GM23338 (cell line): ENCODE results near the gene KCNH4. TPM values are rescaled to one million over a fixed set of nuclear protein-coding genes. Genes with fewer than 3 reads are reported as not detected.

Experiments used
- ATAC-seq: fragments of 200-7000 bp; cut with Tn5 transposase; 3 replicates; pipeline ENCODE4 v1.9.1; 2020
- DNase-seq: peaks from one replicate; pipeline ENCODE4 v3.0.0-alpha.2; 2015; ENCODE audit warnings: low spot score
- H2AFZ ChIP-seq: fragments of 200-600 bp; sonication (generic); 2 replicates; pipeline ENCODE4 v1.8.0; 2016; ENCODE audit warnings: antibody characterized with exemption, mild to moderate bottlenecking, moderate library complexity
- H3F3A ChIP-seq: fragments of 200-600 bp; sonication (generic); replicated peaks from 2 replicates; pipeline ENCODE4 v1.8.0; 2017; ENCODE audit warnings: antibody characterized with exemption, mixed run types, low read depth
- H3K27ac ChIP-seq: fragments of 200-600 bp; sonication (generic); 2 replicates; pipeline ENCODE4 v1.6.1; 2016; ENCODE audit warnings: low read depth
- H3K27me3 ChIP-seq: fragments of 200-600 bp; sonication (generic); 2 replicates; pipeline ENCODE4 v1.8.0; 2016; ENCODE audit warnings: mild to moderate bottlenecking, mixed run types, moderate library complexity; ENCODE audit not compliant: insufficient read depth
- H3K36me3 ChIP-seq: fragments of 200-600 bp; sonication (generic); 2 replicates; pipeline ENCODE4 v1.8.0; 2016; ENCODE audit warnings: mild to moderate bottlenecking; ENCODE audit not compliant: insufficient read depth
- H3K4me1 ChIP-seq: fragments of 200-600 bp; sonication (generic); 2 replicates; pipeline ENCODE4 v1.8.0; 2016; ENCODE audit warnings: mild to moderate bottlenecking, moderate library complexity; ENCODE audit not compliant: insufficient read depth
- H3K4me2 ChIP-seq: fragments of 200-600 bp; sonication (generic); 2 replicates; pipeline ENCODE4 v1.7.1; 2017; ENCODE audit warnings: mixed run types
- H3K4me3 ChIP-seq: fragments of 200-600 bp; sonication (generic); 2 replicates; pipeline ENCODE4 v1.6.1; 2016; ENCODE audit warnings: mixed run types
- H3K79me2 ChIP-seq: fragments of 200-600 bp; sonication (generic); replicated peaks from 2 replicates; pipeline ENCODE4 v1.8.0; 2017; ENCODE audit warnings: mild to moderate bottlenecking; ENCODE audit not compliant: insufficient read depth
- H3K9me2 ChIP-seq: fragments of 200-600 bp; sonication (generic); 2 replicates; pipeline ENCODE4 v1.8.0; 2017; ENCODE audit not compliant: insufficient read depth
- H4K20me1 ChIP-seq: fragments of 200-600 bp; sonication (generic); replicated peaks from 2 replicates; pipeline ENCODE4 v1.8.0; 2017; ENCODE audit warnings: mild to moderate bottlenecking; ENCODE audit not compliant: insufficient read depth
- H3K27ac Mint-ChIP-seq: 2 replicates; pipeline ENCODE4 v1.8.0; 2020; ENCODE audit warnings: inconsistent platforms, mild to moderate bottlenecking, moderate library complexity, mixed read lengths
- H3K27me3 Mint-ChIP-seq: 3 replicates; pipeline ENCODE4 v1.8.0; 2022; ENCODE audit warnings: low read depth, mild to moderate bottlenecking, moderate library complexity, mixed read lengths, inconsistent platforms; ENCODE audit not compliant: insufficient read depth, poor library complexity
- H3K36me3 Mint-ChIP-seq: 3 replicates; pipeline ENCODE4 v1.8.0; 2021; ENCODE audit warnings: low read depth, mild to moderate bottlenecking, inconsistent platforms, moderate library complexity, mixed read lengths
- H3K4me1 Mint-ChIP-seq: 3 replicates; pipeline ENCODE4 v1.8.0; 2020; ENCODE audit warnings: mild to moderate bottlenecking, inconsistent platforms, mixed read lengths
- H3K4me3 Mint-ChIP-seq: 3 replicates; pipeline ENCODE4 v1.8.0; 2021; ENCODE audit warnings: moderate library complexity, mild to moderate bottlenecking, inconsistent platforms, mixed read lengths
- H3K9me3 Mint-ChIP-seq: 3 replicates; pipeline ENCODE4 v1.8.0; 2020; ENCODE audit warnings: moderate library complexity, mild to moderate bottlenecking, inconsistent platforms, mixed read lengths
- EZH2 ChIP-seq: fragments of 200-600 bp; sonication (generic); IDR thresholded peaks from one replicate; pipeline ENCODE4 v1.8.0; 2017; ENCODE audit warnings: antibody characterized with exemption, mild to moderate bottlenecking, low read depth; ENCODE audit not compliant: unreplicated experiment
- JUNB ChIP-seq: IDR thresholded peaks from one replicate; pipeline ENCODE4 v1.6.1; 2016; ENCODE audit warnings: antibody characterized with exemption; ENCODE audit not compliant: unreplicated experiment
- NANOG ChIP-seq: IDR thresholded peaks from 2 replicates; pipeline ENCODE4 v1.6.1; 2016; ENCODE audit warnings: antibody characterized with exemption, borderline replicate concordance
- REST ChIP-seq: IDR thresholded peaks from one replicate; pipeline ENCODE4 v1.6.1; 2018; ENCODE audit warnings: antibody characterized with exemption; ENCODE audit not compliant: unreplicated experiment
- STAT1 ChIP-seq: IDR thresholded peaks from one replicate; pipeline ENCODE4 v1.6.1; 2016; ENCODE audit warnings: antibody characterized with exemption; ENCODE audit not compliant: unreplicated experiment
- ZNF114 ChIP-seq: fragments of 250-450 bp; sonication (Bioruptor Pico); IDR thresholded peaks from 2 replicates; pipeline ENCODE4 v1.5.0; 2020; ENCODE audit warnings: mild to moderate bottlenecking, moderate library complexity
- ZNF331 ChIP-seq: fragments of 250-450 bp; sonication (Bioruptor Pico); IDR thresholded peaks from 2 replicates; pipeline ENCODE4 v1.5.0; 2020; ENCODE audit warnings: low read depth, mild to moderate bottlenecking, moderate library complexity
- ZNF462 ChIP-seq: fragments of 250-450 bp; sonication (Bioruptor Pico); IDR thresholded peaks from 2 replicates; pipeline ENCODE4 v1.5.0; 2020; ENCODE audit warnings: mild to moderate bottlenecking, moderate library complexity
- polyA plus RNA-seq: library from polyadenylated mRNA; unstranded; fragments of >200 nt; fragmentation: Nextera tagmentation; extraction: Ambion mirVana; gene quantifications from 2 replicates; pipeline ENCODE4 v1.2.1, GENCODE V29; 2016
- total RNA-seq: library from RNA; depleted of rRNA; stranded (reverse); fragments of >200 nt; shearing (Covaris generic); gene quantifications from 2 replicates; pipeline ENCODE4 v1.2.3, GENCODE V29; 2014

KCNH4 gene
- total and polyA plus RNA-seq, 2 experiments from 2014 or later, result 0.08 to 0.49 TPM

- H4K20me1 ChIP-seq, result no peaks in the 10 kb centered on the region
- peaks cover 2% of the 10 kb centered on the region for H3K27me3 Mint-ChIP-seq
- TF ChIP-seq STAT1, result no peak
- TF ChIP-seq JUNB, result no peak
- no peak for TF ChIP-seq ZNF114
- no peak for TF ChIP-seq NANOG
- no peak for TF ChIP-seq EZH2
- TF ChIP-seq REST, result no peak
- no peak for TF ChIP-seq ZNF331 (CRISPR knock-in tag)
- TF ChIP-seq ZNF462 (CRISPR knock-in tag), result no peak
Measured at GRCh38 chr17:42230225-42230624, 49.3 kb upstream of the KCNH4 start.

More at GRCh38 chr17:42230225-42230624, 49.3 kb upstream of the KCNH4 start:
- ATAC-seq, result no peak
- H3F3A ChIP-seq, result no peaks in the 10 kb centered on the region
- Mint-ChIP-seq H3K4me1 (no peaks in the 10 kb centered on the region), H3K36me3 (peaks cover 3% of the 10 kb centered on the region; the same call in 1 of the 3 replicates), H3K4me3 (no peak overlapping the region), H3K9me3 (no peaks in the 10 kb centered on the region), H3K27ac (no peak overlapping the region)
- no peaks in the 10 kb centered on the region for H3K4me1 ChIP-seq
- no peak overlapping the region for H3K4me2 ChIP-seq
- no peaks in the 10 kb centered on the region for H3K9me2 ChIP-seq
- H3K27ac ChIP-seq, result no peak overlapping the region
- H3K79me2 ChIP-seq, result peaks cover 31% of the 10 kb centered on the region
- no peaks in the 10 kb centered on the region for H3K27me3 ChIP-seq
- H2AFZ ChIP-seq, result no peak overlapping the region
- DNase-seq, result no peak
- no peaks in the 10 kb centered on the region for H3K36me3 ChIP-seq
- H3K4me3 ChIP-seq, result no peak overlapping the region
